ENCODE results near the gene LIF.

LIF gene

DNA sequence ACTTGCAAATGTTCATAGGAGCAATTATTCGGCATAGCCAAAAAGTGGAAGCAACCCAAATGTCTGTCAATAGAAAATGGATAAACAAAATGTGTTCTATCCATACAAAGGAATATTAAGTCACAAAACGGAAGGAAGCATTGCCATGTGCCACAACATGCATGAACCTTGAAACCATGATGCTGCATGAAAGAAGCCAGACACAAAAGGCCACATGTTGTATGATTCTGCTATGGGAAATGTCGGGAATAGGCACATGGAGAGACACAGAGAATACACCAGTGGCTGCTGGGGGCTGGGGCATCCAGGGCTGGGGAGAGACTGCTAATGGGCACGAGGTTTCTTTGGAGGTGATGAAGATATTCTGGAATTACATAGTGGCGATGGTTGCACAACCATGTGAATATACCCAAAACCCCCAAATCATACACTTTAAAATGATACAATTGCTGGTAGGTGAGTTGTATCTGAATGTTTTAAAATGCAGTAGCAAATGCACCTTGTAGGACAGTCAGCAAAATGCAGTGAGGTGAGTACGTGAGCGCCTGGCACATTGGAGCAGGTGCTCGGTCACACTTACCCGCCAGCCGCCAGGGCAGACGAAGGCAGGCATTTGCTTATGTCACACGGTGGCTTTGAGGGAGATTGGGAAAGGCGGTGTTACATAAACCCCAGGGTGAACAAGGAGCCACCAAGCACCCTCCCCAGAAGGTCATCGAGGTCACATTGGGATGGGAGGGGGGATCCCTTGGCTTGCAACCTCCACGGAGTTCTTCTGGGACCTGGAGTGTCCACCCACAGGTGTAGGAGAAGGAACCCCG is 26.4 kb upstream of the LIF start:
- no CpG with 5 or more reads among the region's 16 CpGs for whole genome bisulfite sequencing, 2 donors (ENCODE audit: extremely low coverage in 2 of 2, insufficient read length in 2 of 2, insufficient replicate concordance in 1 of 2)
- H3K23ac ChIP-seq (ENCODE audit: low read depth, low read length, poor library complexity): no peak overlapping the region
- H3K9me3 ChIP-seq (replicated peaks in 1 of 2; ENCODE audit: control insufficient read depth in 2 of 2, insufficient read depth in 1 of 2, low read depth in 1 of 2, low read length in 2 of 2): no peaks in the 10 kb centered on the region
- no peak overlapping the region for H4K91ac ChIP-seq (ENCODE audit: low read depth, low read length, poor library complexity)
- H3K18ac ChIP-seq (ENCODE audit: low read length): no peak overlapping the region
- H2AK5ac ChIP-seq (ENCODE audit: low read depth, low read length): no peak overlapping the region
- H3K14ac ChIP-seq (ENCODE audit: low read length): no peak overlapping the region
- no peak overlapping the region for H2BK120ac ChIP-seq (ENCODE audit: low read depth, low read length)
- no peak overlapping the region for H4K8ac ChIP-seq (ENCODE audit: low read depth, low read length)
- H2BK5ac ChIP-seq (ENCODE audit: low read length): no peak overlapping the region
- H2BK15ac ChIP-seq (ENCODE audit: low read length): no peak overlapping the region
- no peak overlapping the region for H3K4me2 ChIP-seq (ENCODE audit: insufficient read depth, low read length, poor library complexity, severe bottlenecking)
- no peaks in the 10 kb centered on the region for H3K36me3 ChIP-seq (replicated peaks in 1 of 2; ENCODE audit: control insufficient read depth in 2 of 2, insufficient read depth in 2 of 2, low read length in 2 of 2)
- no peak overlapping the region for H3K4me3 ChIP-seq (ENCODE audit: low read length in 2 of 2)
- peaks cover 4% of the 10 kb centered on the region in 2 donors for H3K4me1 ChIP-seq (ENCODE audit: control insufficient read depth in 2 of 2, insufficient read depth in 1 of 2, low read depth in 1 of 2, low read length in 2 of 2)
- no peak for DNase-seq (ENCODE audit: low spot score)
- no peak overlapping the region for H3K9ac ChIP-seq (ENCODE audit: low read depth, low read length, poor library complexity)
- no peaks in the 10 kb centered on the region for H3K79me1 ChIP-seq (ENCODE audit: low read depth, low read length)
- H3K27me3 ChIP-seq (ENCODE audit: control insufficient read depth in 3 of 3, insufficient read depth in 3 of 3, low read depth in 1 of 3, low read length in 3 of 3): peaks cover 0 to 18% (median 0%) of the 10 kb centered on the region in 3 experiments
- H2AFZ ChIP-seq (ENCODE audit: low read length): no peak overlapping the region
- H2BK12ac ChIP-seq (ENCODE audit: low read length): no peak overlapping the region
- H3K4ac ChIP-seq (ENCODE audit: low read length): no peak overlapping the region
- no peak overlapping the region for H3K27ac ChIP-seq (replicated peaks; ENCODE audit: low read length)

DNA sequence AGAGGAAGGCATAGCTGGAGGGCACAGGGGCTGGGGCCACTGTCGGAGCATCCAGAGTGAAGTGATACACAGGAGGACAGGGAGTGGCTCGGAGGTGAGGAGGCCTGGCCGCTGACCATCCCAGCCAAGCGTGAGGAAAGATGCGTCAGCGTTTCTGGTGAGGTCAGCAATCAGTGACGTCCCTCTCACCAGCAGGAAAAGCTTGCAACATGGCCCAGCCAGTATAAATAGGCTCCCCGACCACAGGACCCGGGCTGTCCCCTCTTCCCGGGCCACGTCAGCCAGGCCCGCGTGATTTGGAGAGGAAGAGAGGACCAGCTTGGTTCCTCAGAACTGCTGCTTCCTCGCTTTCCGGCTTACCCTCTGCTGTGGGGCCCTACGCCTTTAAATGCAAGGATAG is 24.3 kb upstream of the LIF start:
- Histone ChIP-seq H2BK5ac (ENCODE audit: low read length) (no peak overlapping the region), H3K9me3 (replicated peaks in 1 of 2; ENCODE audit: control insufficient read depth in 2 of 2, insufficient read depth in 1 of 2, low read depth in 1 of 2, low read length in 2 of 2) (no peaks in the 10 kb centered on the region), H2AFZ (ENCODE audit: low read length) (no peak overlapping the region), H2BK15ac (ENCODE audit: low read length) (no peak overlapping the region), H3K4me3 (ENCODE audit: low read length in 2 of 2) (no peak overlapping the region), H2AK5ac (ENCODE audit: low read depth, low read length) (peak overlapping the region; percentile 23), H3K36me3 (replicated peaks in 1 of 2; ENCODE audit: control insufficient read depth in 2 of 2, insufficient read depth in 2 of 2, low read length in 2 of 2) (no peaks in the 10 kb centered on the region), H3K4me2 (ENCODE audit: insufficient read depth, low read length, poor library complexity, severe bottlenecking) (no peak overlapping the region), H3K18ac (ENCODE audit: low read length) (peak overlapping the region; percentile 27), H4K91ac (ENCODE audit: low read depth, low read length, poor library complexity) (no peak overlapping the region), H3K14ac (ENCODE audit: low read length) (no peak overlapping the region), H3K27ac (replicated peaks; ENCODE audit: low read length) (no peak overlapping the region), H3K9ac (ENCODE audit: low read depth, low read length, poor library complexity) (peak overlapping the region; percentile 14), H3K79me1 (ENCODE audit: low read depth, low read length) (no peaks in the 10 kb centered on the region), H3K27me3 (ENCODE audit: control insufficient read depth in 3 of 3, insufficient read depth in 3 of 3, low read depth in 1 of 3, low read length in 3 of 3) (peaks cover 0 to 17% (median 0%) of the 10 kb centered on the region in 3 experiments), H3K4ac (ENCODE audit: low read length) (no peak overlapping the region), H4K8ac (ENCODE audit: low read depth, low read length) (no peak overlapping the region), H2BK120ac (ENCODE audit: low read depth, low read length) (no peak overlapping the region), H2BK12ac (ENCODE audit: low read length) (no peak overlapping the region), H3K23ac (ENCODE audit: low read depth, low read length, poor library complexity) (peak overlapping the region; percentile 25), H3K4me1 (ENCODE audit: control insufficient read depth in 2 of 2, insufficient read depth in 1 of 2, low read depth in 1 of 2, low read length in 2 of 2) (no peaks in the 10 kb centered on the region)
- no peak for DNase-seq (ENCODE audit: low spot score)
- no CpG with 5 or more reads among the region's 16 CpGs for WGBS, 2 donors (ENCODE audit: extremely low coverage in 2 of 2, insufficient read length in 2 of 2, insufficient replicate concordance in 1 of 2)

DNA sequence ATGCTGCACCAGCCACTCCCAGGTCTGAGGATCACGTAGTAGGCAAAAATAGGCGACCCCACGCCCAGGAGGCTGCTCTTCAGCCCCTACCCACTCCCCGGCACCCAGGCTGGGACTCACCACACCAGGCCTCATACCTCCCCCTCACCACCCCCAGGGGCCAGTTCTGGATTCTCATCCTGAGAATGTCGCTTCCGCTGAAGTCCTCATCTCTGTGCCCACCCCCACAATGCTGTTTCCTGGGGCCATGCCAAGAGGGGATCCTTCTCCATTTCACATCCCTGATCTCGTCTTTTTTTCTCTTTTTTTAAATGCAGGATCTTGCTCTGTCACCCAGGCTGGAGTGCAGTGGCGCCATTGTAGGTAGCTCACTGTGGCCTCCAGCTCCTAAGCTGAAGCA is 21.8 kb upstream of the LIF start:
- H3K9ac ChIP-seq (ENCODE audit: low read depth, low read length, poor library complexity): no peak overlapping the region
- H3K18ac ChIP-seq (ENCODE audit: low read length): no peak overlapping the region
- peaks cover 1% of the 10 kb centered on the region in 2 donors for H3K4me1 ChIP-seq (ENCODE audit: control insufficient read depth in 2 of 2, insufficient read depth in 1 of 2, low read depth in 1 of 2, low read length in 2 of 2)
- no peak overlapping the region for H3K27ac ChIP-seq (replicated peaks; ENCODE audit: low read length)
- H3K4ac ChIP-seq (ENCODE audit: low read length): no peak overlapping the region
- no peaks in the 10 kb centered on the region for H3K9me3 ChIP-seq (replicated peaks in 1 of 2; ENCODE audit: control insufficient read depth in 2 of 2, insufficient read depth in 1 of 2, low read depth in 1 of 2, low read length in 2 of 2)
- H2BK5ac ChIP-seq (ENCODE audit: low read length): no peak overlapping the region
- H2AK5ac ChIP-seq (ENCODE audit: low read depth, low read length): peak overlapping the region; percentile 66
- no peak overlapping the region for H3K14ac ChIP-seq (ENCODE audit: low read length)
- no peak overlapping the region for H3K4me3 ChIP-seq (ENCODE audit: low read length in 2 of 2)
- H4K91ac ChIP-seq (ENCODE audit: low read depth, low read length, poor library complexity): no peak overlapping the region
- no CpG with 5 or more reads among the region's 8 CpGs for WGBS, 2 donors (ENCODE audit: extremely low coverage in 2 of 2, insufficient read length in 2 of 2, insufficient replicate concordance in 1 of 2)
- peak overlapping the region; percentile 46 for H3K23ac ChIP-seq (ENCODE audit: low read depth, low read length, poor library complexity)
- no peaks in the 10 kb centered on the region for H3K79me1 ChIP-seq (ENCODE audit: low read depth, low read length)
- H2BK15ac ChIP-seq (ENCODE audit: low read length): peak overlapping the region; percentile 9
- H4K8ac ChIP-seq (ENCODE audit: low read depth, low read length): no peak overlapping the region
- no peaks in the 10 kb centered on the region for H3K36me3 ChIP-seq (replicated peaks in 1 of 2; ENCODE audit: control insufficient read depth in 2 of 2, insufficient read depth in 2 of 2, low read length in 2 of 2)
- H3K4me2 ChIP-seq (ENCODE audit: insufficient read depth, low read length, poor library complexity, severe bottlenecking): no peak overlapping the region
- no peak overlapping the region for H2BK12ac ChIP-seq (ENCODE audit: low read length)
- H3K27me3 ChIP-seq (ENCODE audit: control insufficient read depth in 3 of 3, insufficient read depth in 3 of 3, low read depth in 1 of 3, low read length in 3 of 3): peaks cover 0 to 14% (median 0%) of the 10 kb centered on the region in 3 experiments
- DNase-seq (ENCODE audit: low spot score): no peak
- no peak overlapping the region for H2BK120ac ChIP-seq (ENCODE audit: low read depth, low read length)
- H2AFZ ChIP-seq (ENCODE audit: low read length): no peak overlapping the region

DNA sequence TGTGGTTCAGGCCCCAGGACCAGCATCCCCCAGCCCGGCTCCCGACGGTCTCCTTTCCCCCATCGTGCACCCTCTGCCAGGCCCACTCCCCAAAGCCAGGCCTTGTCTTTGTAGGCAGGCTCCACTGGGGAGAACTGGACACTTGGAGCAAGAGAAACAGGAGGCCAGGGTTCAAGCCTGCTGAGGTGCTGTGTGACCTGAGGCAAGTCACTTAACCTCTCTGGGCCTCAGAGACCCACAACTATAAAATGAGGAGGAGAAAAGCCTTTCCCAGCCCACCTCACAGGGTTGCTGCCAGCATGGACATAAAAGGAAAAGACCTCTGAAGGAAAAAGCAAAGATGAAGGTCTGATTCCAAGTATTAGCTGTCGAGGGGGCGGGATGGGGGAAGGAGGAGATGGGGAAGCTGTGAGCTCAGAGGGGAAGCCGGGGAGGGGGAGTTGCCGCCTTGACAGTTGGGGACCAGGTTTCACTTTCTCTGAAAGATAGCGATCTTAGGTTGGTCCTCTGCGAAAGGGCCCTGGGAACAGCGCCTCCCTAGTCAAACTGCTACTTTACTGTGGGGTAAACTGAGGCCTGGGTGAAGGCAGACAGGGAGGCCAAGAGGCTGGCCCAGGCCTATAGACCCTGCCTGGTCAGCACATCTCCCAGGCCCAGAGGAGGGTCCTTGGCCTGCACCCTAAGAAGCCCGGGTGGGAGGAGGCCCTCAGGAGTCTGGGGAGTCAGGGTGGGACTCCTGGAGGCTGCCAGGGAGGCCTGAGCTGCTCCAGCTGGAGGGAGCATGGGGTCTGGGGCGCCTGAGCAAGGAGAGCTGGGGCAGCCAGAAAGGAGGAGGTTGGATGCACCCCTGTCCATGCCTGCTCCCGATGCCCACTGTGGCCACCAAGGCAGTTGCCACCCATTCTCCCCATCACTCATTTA is 21.1 kb upstream of the LIF start:
- H3K9me3 ChIP-seq (replicated peaks in 1 of 2; ENCODE audit: control insufficient read depth in 2 of 2, insufficient read depth in 1 of 2, low read depth in 1 of 2, low read length in 2 of 2): no peaks in the 10 kb centered on the region
- peak overlapping the region; percentile 66 for H2AK5ac ChIP-seq (ENCODE audit: low read depth, low read length)
- no peaks in the 10 kb centered on the region for H3K79me1 ChIP-seq (ENCODE audit: low read depth, low read length)
- H3K23ac ChIP-seq (ENCODE audit: low read depth, low read length, poor library complexity): peak overlapping the region; percentile 46
- no peaks in the 10 kb centered on the region for H3K36me3 ChIP-seq (replicated peaks in 1 of 2; ENCODE audit: control insufficient read depth in 2 of 2, insufficient read depth in 2 of 2, low read length in 2 of 2)
- H3K4me1 ChIP-seq (ENCODE audit: control insufficient read depth in 2 of 2, insufficient read depth in 1 of 2, low read depth in 1 of 2, low read length in 2 of 2): peaks cover 1 to 5% of the 10 kb centered on the region in 2 donors
- H3K4me3 ChIP-seq (ENCODE audit: low read length in 2 of 2): no peak overlapping the region
- DNase-seq (ENCODE audit: low spot score): no peak
- H3K4ac ChIP-seq (ENCODE audit: low read length): peak overlapping the region; percentile 29
- H2BK120ac ChIP-seq (ENCODE audit: low read depth, low read length): no peak overlapping the region
- peaks cover 0 to 10% (median 0%) of the 10 kb centered on the region in 3 experiments for H3K27me3 ChIP-seq (ENCODE audit: control insufficient read depth in 3 of 3, insufficient read depth in 3 of 3, low read depth in 1 of 3, low read length in 3 of 3)
- peak overlapping the region; percentile 33 for H3K18ac ChIP-seq (ENCODE audit: low read length)
- no peak overlapping the region for H3K4me2 ChIP-seq (ENCODE audit: insufficient read depth, low read length, poor library complexity, severe bottlenecking)
- H2BK5ac ChIP-seq (ENCODE audit: low read length): no peak overlapping the region
- no peak overlapping the region for H2AFZ ChIP-seq (ENCODE audit: low read length)
- no peak overlapping the region for H4K91ac ChIP-seq (ENCODE audit: low read depth, low read length, poor library complexity)
- H2BK12ac ChIP-seq (ENCODE audit: low read length): no peak overlapping the region
- H3K9ac ChIP-seq (ENCODE audit: low read depth, low read length, poor library complexity): no peak overlapping the region
- H2BK15ac ChIP-seq (ENCODE audit: low read length): peak overlapping the region; percentile 9
- H4K8ac ChIP-seq (ENCODE audit: low read depth, low read length): no peak overlapping the region
- no peak overlapping the region for H3K27ac ChIP-seq (replicated peaks; ENCODE audit: low read length)
- peak overlapping the region; percentile 5 for H3K14ac ChIP-seq (ENCODE audit: low read length)
- WGBS, 2 donors (ENCODE audit: extremely low coverage in 2 of 2, insufficient read length in 2 of 2, insufficient replicate concordance in 1 of 2): no CpG with 5 or more reads among the region's 14 CpGs

All from neuronal stem cell (in vitro differentiated cells).